GM12874 (cell line): ENCODE data around the gene MS4A4E.

Source experiments
- TF ChIP-seq, protein P1 (sequence below): IDR thresholded peaks from 2 replicates; pipeline ENCODE4 v1.5.1; 2011; ENCODE audit warnings: low read depth, mild to moderate bottlenecking, control low read depth, low read length, moderate library complexity; ENCODE audit not compliant: insufficient read depth

MS4A4E gene

DNA sequence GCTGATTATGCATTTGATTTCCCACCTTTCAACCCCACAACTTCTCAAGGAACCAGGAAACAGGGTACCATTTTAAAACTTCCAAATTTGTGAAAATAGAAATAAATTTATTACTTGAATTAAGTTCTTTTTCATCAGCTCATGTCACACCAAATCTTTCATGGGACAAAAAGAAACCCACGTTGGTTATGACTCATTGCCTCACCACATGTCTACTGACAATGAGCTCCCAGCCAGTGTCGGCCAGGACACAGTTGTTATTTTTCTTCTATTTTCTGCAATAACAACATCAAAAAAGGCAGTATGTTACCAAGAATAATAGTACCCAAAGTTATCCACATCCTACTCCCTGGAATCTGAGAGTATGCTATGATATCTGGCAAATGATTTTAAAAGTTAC, 77.4 kb downstream of the MS4A4E start:
- TF ChIP-seq, protein P1, sequence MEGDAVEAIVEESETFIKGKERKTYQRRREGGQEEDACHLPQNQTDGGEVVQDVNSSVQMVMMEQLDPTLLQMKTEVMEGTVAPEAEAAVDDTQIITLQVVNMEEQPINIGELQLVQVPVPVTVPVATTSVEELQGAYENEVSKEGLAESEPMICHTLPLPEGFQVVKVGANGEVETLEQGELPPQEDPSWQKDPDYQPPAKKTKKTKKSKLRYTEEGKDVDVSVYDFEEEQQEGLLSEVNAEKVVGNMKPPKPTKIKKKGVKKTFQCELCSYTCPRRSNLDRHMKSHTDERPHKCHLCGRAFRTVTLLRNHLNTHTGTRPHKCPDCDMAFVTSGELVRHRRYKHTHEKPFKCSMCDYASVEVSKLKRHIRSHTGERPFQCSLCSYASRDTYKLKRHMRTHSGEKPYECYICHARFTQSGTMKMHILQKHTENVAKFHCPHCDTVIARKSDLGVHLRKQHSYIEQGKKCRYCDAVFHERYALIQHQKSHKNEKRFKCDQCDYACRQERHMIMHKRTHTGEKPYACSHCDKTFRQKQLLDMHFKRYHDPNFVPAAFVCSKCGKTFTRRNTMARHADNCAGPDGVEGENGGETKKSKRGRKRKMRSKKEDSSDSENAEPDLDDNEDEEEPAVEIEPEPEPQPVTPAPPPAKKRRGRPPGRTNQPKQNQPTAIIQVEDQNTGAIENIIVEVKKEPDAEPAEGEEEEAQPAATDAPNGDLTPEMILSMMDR = no peak

DNA sequence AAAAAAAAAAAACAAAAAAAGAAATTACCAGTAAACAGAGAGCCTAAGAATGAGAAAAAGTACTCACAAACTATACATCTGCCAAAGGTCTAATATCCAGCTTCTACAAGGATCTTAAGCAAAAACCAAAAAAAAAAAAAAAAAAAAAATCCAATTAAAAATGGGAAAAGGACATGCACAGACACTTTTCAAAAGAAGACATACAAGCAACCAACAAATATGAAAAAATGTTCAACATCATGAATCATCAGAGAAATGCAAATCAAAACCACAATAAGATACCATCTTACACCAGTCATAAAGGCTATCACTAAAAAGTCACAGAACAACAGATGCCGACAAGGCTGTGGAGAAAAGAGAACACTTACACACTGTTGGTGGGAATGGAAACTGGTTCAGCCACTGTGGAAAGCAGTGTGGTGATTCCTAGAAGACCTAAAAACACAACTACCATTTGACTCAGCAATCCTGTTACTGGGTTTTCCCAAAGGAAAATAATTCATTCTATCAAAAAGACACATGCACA, 78.3 kb downstream of the MS4A4E start:
- TF ChIP-seq, protein P1 = no peak

DNA sequence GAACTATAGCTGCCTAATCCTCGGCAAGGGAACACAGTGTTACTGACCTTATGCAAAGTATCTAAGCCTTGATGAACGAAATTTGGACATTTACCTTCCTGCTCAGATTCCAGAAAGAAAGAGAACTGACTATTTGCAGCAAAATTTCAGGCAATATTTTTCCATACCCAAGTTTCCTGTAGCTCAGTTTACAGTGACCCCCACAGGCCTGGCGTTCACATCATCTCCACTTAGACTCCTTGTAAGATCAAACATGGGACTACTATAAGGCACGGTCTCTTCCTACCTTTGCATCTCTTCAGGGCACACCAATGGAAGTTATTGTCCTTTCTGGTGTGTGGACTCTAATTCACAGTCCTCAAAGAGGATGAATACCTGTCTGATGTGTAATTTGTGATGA, 81.2 kb downstream of the MS4A4E start:
- TF ChIP-seq, protein P1 = no peak

DNA sequence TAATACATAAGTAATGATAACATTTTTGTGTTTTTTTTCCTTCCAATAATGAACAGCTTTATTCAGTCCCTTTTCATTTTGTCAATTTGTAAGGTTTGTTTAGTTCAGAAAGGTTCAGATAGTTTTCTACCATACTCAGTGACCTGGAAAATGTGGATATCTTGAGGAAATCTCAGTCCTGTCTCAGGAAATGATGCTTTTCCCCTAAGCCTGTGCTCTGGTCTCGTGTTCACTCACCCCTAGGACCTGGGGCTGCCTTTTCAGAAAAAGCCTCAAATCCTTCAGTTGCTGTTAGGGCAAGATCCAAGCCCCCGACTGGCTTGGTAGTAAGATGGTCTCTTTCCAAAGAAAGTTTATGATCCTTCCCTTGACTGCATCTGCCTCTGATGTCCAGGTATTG, 81.8 kb downstream of the MS4A4E start:
- TF ChIP-seq, protein P1 = no peak

DNA sequence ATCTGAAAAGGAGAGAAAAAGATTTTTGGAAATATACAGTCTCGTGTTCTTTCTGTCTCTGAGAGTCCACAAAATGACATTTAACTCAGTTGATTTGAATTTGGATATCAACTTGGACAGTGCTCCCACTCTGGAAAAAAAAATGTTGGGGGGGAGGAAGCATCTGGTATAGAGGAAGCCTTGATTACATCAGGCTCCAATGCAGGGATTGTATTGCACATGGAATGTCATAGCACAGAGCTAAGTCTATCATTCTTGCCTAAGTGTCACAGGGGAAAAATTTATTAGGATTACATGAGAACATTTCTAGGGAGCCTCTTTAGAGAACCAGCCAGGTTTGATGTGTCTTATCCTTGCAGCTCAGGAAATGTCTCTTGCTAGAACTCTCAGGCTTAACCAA, 83.1 kb downstream of the MS4A4E start:
- TF ChIP-seq, protein P1 = no peak

DNA sequence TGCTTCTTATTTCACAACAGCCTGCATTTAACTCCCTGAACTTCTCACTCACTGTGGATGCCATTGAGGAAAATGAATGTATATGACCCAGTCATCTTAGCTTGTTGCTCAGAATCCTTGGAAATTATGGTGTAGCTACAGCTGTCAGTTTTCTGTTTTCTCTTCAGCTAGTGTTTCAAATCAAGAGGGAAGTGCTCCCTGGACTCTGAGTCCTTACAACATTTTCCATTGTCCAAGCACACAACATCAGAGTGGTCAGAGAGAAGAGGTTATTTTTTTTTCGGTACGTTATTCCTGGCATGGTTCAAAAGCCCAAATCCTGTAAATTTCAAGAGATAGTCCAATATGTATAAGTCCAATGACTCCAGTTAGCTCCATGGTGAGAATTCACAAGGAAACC, 83.7 kb downstream of the MS4A4E start:
- TF ChIP-seq, protein P1 = no peak

DNA sequence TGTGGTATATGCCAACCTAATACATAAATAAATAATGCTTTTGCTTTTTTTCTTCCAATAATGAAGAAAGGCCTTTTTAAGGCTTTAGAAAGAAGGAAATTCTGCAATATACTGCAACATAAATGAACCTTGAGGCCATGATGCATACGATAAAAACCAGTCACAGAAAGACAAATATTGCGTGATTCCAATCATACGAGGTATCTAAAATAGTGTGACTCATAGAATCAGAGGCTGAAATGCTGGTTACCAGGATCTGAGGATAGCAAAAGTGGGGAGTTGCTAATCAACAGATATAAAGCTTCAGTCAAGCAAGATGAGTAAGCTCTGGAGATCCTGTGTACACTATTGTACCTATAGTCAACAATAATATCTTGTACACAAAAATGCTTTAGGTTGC, 84.3 kb downstream of the MS4A4E start:
- TF ChIP-seq, protein P1 = no peak
